Measurements from ENCODE around the gene C1orf105. TPM values are rescaled to one million over a fixed set of nuclear protein-coding genes. Genes with fewer than 3 reads are reported as not detected.

C1orf105 gene
- 0.17 TPM in 1 of 5 replicates, not detected in the others for total RNA-seq (2022; extraction: Qiagen RNA extraction)

GRCh38 chr1:172420385-172420784 is at the start of gene C1orf105:
Gene C1orf105 (plus strand): TSS chr1:172420685. CDS start chr1:172420886, 201 bp downstream.

GRCh38 chr1:172443666-172444453 is 23.4 kb downstream of the C1orf105 start, which contains the start of gene PIGC:
Gene PIGC (minus strand): TSS chr1:172444069. CDS start chr1:172442622, 1,447 bp downstream.

Other genes with a start within 250 kb of the C1orf105 start
- gene PIGC, start 23.4 kb downstream of the C1orf105 start, total RNA-seq (2022; extraction: Qiagen RNA extraction): 32.8 to 37.8 TPM (median 36.8 TPM) in 5 replicates
- 8.8 to 12.4 TPM (median 9.7 TPM) in 5 replicates for gene SUCO, start 112.5 kb downstream of the C1orf105 start, total RNA-seq (2022; extraction: Qiagen RNA extraction)
- gene FASLG, start 238.4 kb downstream of the C1orf105 start, total RNA-seq (2022; extraction: Qiagen RNA extraction): not detected in 5 replicates

Measured in A549 treated with dexamethasone at 1 μM for 4 hours (cell line).